ENCODE measurements around the gene DIMT1.

DIMT1 gene

DNA sequence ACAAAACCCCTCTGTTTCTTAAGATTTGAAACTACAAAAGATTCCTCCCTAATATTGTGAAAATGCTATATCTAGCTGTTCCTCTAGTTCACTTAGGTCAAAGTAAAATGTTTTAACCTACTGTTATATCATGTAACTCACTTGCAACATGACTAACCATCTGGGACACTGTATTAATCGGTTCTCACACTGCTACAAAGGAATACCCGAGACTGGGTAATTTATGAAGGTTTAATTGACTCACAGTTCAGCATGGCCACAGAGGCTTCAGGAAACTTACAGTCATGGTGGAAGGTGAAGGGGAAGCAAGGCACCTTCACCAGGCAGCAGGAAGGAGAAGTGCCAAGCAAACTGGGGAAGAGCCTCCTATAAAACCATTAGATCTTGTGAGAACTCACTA is 34.7 kb downstream of the DIMT1 start:
- DNase-seq = no peak

GRCh38 chr5:62362701-62363100 is 41.0 kb downstream of the DIMT1 start:
- no peak for DNase-seq

DNA sequence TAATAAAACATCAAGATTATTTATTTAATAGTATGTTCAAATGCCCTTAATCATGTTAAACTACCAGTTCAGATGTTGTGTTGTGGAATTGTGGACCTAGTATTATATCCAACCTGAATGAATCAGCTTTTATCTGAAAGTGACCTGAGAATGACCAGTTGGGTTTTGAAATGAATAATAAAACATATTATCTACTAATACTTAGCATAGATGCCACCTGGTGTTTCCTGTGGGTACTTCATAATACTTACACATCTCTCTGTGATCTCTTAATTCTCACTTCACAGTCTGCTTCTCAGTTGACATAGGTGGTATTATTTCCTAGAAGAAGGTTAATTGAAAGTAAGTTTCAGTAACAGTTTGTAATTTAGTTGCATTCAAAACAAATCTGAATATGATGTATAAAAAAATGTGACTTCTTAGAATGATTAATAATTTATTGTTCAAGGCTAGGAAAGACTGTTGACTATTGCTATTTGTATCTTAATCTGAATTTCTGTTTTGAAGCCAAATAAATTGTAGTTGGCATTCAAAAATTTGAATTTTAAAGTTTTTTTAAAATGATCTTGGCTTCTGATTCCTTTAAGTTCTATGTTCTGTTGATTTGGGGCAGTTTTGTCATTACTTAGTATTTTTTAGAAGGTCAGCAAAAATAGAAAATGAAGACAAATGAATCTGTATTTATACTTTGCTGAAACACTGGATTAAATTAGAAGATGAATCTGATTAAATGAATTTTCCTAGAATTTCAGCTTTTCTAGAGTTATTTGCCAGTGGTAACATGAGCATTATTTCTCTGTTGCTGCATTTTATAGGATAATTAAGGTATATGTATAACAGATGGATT is 49.5 kb downstream of the DIMT1 start:
- DNase-seq = peak in 1 of 2 donors; percentile 71

GRCh38 chr5:62348723-62349481 is 54.8 kb downstream of the DIMT1 start:
- no peak for DNase-seq

GRCh38 chr5:62347928-62348327 is 55.8 kb downstream of the DIMT1 start:
- no peak for DNase-seq

- no peak for DNase-seq
Measured at GRCh38 chr5:62346748-62347147, 57.0 kb downstream of the DIMT1 start.

DNA sequence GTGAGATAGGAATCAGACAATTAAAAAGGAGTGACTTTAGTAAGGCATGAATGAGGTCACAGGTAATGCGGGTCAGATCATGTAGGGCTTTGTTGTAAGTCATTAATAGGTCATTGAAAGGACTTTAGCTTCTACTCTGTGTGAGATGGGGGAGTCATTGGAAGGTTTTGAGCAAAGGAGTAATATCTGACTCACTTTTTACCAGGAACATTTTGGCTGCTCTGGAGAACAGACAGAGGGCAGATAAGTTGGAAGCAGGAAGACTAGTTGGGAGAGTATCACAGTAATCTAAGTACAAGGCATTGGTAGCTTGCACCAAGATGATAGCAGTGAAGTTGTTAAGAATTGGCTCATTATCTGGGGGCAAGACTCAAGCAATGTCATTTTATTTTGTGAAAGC is 60.3 kb downstream of the DIMT1 start:
- DNase-seq = no peak

DNA sequence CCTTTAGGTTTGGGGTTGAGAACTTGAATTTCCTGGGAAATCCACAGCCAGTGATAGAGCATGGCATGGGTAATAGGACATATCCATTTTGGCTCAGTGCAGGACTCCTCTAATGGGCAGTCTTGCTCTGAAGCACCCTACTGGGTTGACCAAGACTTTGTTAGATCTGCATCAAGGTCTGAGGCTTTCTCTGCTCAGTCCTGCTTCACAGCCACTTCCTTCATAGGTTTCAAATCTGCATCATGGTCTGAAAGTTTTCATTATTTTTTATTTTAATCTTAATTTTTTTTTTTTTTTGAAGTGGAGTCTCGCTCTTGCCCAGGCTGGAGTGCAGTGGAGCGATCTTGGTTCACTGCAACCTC is 61.2 kb downstream of the DIMT1 start:
- DNase-seq = no peak

- peak in 1 of 2 donors; percentile 16 for DNase-seq
Measured at GRCh38 chr5:62341783-62342475, 61.8 kb downstream of the DIMT1 start.

DNA sequence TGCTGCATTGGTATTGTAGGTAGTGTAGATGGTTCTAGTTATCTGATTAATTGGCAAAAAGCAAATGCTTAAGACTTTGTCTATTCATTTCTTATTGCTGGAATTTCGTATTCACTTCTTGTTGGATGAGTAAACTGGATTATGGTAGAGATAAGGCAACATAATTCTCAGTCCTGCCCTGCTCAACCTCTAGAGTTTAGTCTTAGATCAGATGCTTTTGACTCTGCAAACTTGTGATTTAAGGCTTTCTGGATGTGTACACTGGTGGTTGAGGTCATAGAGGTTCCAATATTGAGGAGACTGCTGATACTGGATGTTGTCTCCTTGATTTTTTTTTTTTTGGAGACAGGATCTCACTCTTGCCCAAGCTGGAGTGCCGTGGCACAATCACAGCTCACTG is 62.7 kb downstream of the DIMT1 start:
- no peak for DNase-seq

DNA sequence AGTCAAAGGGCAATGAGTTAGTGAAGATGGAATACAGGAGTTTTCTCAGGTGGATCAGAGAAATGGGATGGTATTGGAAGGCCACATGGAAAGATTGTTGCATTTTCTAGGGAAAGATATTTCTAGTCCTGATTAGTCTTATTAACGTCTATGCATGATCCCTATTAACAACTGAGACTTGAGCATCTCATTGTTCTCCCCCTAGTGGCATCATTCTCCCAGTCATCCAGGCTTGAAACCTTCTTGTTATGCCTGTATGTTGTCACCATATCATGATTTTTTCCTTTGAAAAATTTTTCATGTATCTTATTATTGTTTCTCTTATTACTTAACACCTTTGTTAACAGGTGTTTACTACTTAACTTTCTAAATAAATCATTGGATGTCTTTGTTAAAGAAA is 63.3 kb downstream of the DIMT1 start:
- DNase-seq = peak in 1 of 2 donors; percentile 12

Measured in CD4-positive, alpha-beta T cell treated with Interferon alpha-2 for 1 hour (primary cell).